Spinal cord (tissue), 10 donors: Measurements from ENCODE around the gene DOCK1. TPM values are rescaled to one million over a fixed set of nuclear protein-coding genes. Genes with fewer than 3 reads are reported as not detected.

Experiments used
- DNase-seq, 6 donors: peaks; one replicate each; pipeline versions ENCODE4 v3.0.0 to v3.0.0-alpha.2; 2013 to 2015; ENCODE audit warnings: low spot score in 6 of 6, low read depth in 4 of 6
- H3K27ac ChIP-seq: one replicate; pipeline ENCODE4 v1.5.1; 2013; ENCODE audit warnings: low read depth, low read length, control low read depth
- H3K27me3 ChIP-seq: one replicate; pipeline ENCODE4 v1.6.1; 2013; ENCODE audit warnings: low read length; ENCODE audit not compliant: control insufficient read depth, insufficient read depth
- H3K36me3 ChIP-seq: one replicate; pipeline ENCODE4 v1.6.1; 2013; ENCODE audit warnings: low read length; ENCODE audit not compliant: control insufficient read depth, insufficient read depth
- H3K4me1 ChIP-seq: one replicate; pipeline ENCODE4 v1.6.1; 2013; ENCODE audit warnings: low read length; ENCODE audit not compliant: control insufficient read depth, insufficient read depth
- H3K4me3 ChIP-seq: one replicate; pipeline ENCODE4 v1.5.1; 2013; ENCODE audit warnings: low read depth, low read length, control low read depth
- H3K9me3 ChIP-seq: one replicate; pipeline ENCODE4 v1.6.1; 2013; ENCODE audit warnings: low read length; ENCODE audit not compliant: control insufficient read depth, insufficient read depth
- WGBS: methylation state at CpG from one replicate; pipeline ENCODE4 v1.1.5; 2013; ENCODE audit warnings: missing lambda C conversion rate; ENCODE audit not compliant: insufficient coverage; 5-methylcytosine and 5-hydroxymethylcytosine counted together
- polyA plus RNA-seq, 2 donors: library from polyadenylated mRNA; unstranded; fragments of 120-200 nt; gene quantifications; one replicate each; pipeline ENCODE4 v1.2.1, GENCODE V29; 2013; ENCODE audit not compliant: insufficient read length in 2 of 2
- total RNA-seq, 2 donors: library from RNA; depleted of rRNA in 1 of 2; stranded (reverse); fragments of 120-200 nt in 1 of 2; fragments of >200 nt in 1 of 2; gene quantifications; one replicate each; pipeline versions ENCODE4 v1.2.3 to v1.2.4, GENCODE V29; 2013 to 2014
- donor health status: healthy.

Gene DOCK1
- total and polyA plus RNA-seq, 4 donors = 31.3 to 74.1 (median 50.3) TPM

DNA sequence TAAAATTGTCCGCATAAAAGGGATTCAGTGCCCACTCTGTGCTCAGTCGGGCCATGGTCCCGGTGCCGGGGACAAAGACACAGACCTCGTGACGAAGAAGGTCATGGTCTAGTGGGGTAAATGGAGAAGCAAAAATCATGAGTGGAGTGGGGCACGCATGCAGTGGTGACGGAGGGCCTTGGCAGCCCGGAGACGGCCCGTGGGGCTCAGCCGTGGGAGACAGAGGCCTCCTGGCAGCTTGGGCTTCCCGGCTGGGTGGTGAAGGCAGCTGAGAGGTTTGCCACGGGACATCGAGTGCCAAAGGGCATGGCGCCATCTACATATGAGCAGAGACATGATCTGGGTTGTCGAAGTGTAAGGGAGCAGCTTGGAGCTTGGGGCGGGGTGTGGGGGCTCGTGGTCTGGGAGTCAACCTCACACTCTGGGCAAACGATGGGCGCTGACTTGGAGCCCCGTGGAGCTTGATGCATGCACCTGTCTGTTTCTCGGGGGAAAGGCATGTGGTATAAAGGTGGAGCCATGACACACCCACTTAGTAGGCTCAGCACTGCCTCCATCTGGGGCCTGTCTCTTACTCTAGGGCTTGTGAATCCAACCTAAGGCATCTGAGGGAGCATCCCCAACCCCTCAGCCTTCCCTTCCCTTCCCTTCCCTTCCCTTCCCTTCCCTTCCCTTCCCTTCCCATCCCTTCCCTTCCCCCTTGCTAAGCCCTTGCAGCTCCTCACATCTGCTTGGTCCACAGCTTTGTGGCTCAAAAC, 442.2 kb downstream of the DOCK1 start:
- 92% methylated on average over 23 of the region's 23 CpGs for WGBS
- DNase-seq = no peak
- Histone ChIP-seq H3K9me3 (no peaks in the 10 kb centered on the region), H3K36me3 (peaks cover 18% of the 10 kb centered on the region), H3K27me3 (no peaks in the 10 kb centered on the region), H3K4me1 (peaks cover 7% of the 10 kb centered on the region), H3K27ac (no peak overlapping the region), H3K4me3 (no peak overlapping the region)

DNA sequence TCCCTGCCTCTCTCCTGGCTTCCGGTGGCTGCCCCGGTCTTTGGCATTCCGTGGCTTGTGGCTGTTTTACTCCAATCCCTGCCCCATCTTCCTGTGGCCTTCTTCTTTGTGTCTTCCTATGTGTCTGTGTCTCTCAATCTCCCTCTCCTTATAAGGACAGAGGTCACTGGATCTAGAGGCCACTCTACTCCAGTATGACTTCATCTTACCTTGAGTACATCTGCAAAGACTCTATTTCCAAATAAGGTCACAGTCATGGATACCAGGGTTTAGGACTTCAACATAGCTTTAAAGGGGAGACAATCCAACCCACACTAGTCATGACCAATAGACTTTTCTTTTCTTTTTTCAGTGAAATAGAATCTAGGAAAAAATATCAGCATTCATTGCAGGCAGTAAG, 444.5 kb downstream of the DOCK1 start:
- Histone ChIP-seq H3K27me3 (no peaks in the 10 kb centered on the region), H3K4me3 (no peak overlapping the region), H3K27ac (no peak overlapping the region), H3K36me3 (peaks cover 18% of the 10 kb centered on the region), H3K9me3 (no peaks in the 10 kb centered on the region), H3K4me1 (peaks cover 15% of the 10 kb centered on the region)
- 100% methylated on average over 3 of the region's 3 CpGs for WGBS
- DNase-seq = no peak

DNA sequence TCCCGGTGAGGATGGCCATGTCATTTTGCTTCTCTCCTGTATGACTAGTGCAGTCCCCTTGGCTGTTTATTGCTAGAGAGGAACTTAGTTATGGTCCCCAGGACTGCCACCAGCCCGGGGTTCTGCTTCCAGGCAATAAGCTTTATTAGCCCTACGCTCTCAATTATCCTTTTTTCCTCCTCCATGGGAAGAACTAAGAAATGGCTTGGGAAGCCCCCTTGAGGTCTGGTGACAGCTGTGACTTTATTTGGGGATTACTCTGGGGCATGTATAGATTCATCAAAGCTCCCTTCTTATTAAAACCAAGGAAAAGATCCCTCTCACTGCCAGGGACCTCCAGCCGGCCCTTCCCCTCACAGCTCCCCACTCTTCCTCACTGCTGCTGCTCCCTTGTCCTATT, 446.3 kb downstream of the DOCK1 start:
- 35% methylated on average over 2 of the region's 4 CpGs for WGBS

DNA sequence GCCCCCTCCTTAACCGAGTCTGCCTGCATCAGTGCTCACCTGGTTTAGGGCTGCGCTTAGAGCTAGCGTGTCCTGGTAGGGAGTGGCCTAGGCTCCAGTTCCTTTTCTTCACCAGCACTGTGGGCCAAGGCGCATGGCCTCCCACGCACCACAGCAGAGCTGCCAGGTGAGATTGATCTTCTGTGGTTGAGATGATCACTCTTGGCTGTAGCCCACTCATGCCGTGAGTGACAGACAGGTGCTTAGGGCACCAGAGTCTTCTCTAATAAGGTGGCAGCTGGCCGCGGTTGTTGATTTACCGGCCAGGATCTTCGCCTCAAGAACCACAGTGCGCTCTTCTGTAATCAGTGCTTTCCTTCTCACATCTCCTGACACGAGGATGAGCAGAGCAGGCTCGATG, 448.3 kb downstream of the DOCK1 start:
- no peaks in the 10 kb centered on the region for H3K36me3 ChIP-seq
- no peak for DNase-seq
- no peak overlapping the region for H3K4me3 ChIP-seq
- peaks cover 15% of the 10 kb centered on the region for H3K4me1 ChIP-seq
- 91% methylated on average over 9 of the region's 13 CpGs for WGBS
- H3K9me3 ChIP-seq = no peaks in the 10 kb centered on the region
- no peak overlapping the region for H3K27ac ChIP-seq
- no peaks in the 10 kb centered on the region for H3K27me3 ChIP-seq

More for the DNA sequence above, 446.3 kb downstream of the DOCK1 start:
- Histone ChIP-seq H3K4me1 (peaks cover 15% of the 10 kb centered on the region), H3K27me3 (no peaks in the 10 kb centered on the region), H3K27ac (no peak overlapping the region), H3K4me3 (no peak overlapping the region), H3K36me3 (peaks cover 5% of the 10 kb centered on the region), H3K9me3 (no peaks in the 10 kb centered on the region)
- peak in 1 of 6 donors; percentile 69 for DNase-seq

GRCh38 chr10:127354255-127354654, 449.0 kb downstream of the DOCK1 start:
- Histone ChIP-seq H3K4me3 (no peak overlapping the region), H3K27me3 (no peaks in the 10 kb centered on the region), H3K4me1 (peaks cover 15% of the 10 kb centered on the region), H3K36me3 (no peaks in the 10 kb centered on the region), H3K9me3 (no peaks in the 10 kb centered on the region), H3K27ac (no peak overlapping the region)
- DNase-seq = no peak
- 100% methylated on average over 4 of the region's 7 CpGs for WGBS

- no peak for DNase-seq
- no peaks in the 10 kb centered on the region for H3K9me3 ChIP-seq
- peaks cover 15% of the 10 kb centered on the region for H3K4me1 ChIP-seq
- H3K4me3 ChIP-seq = no peak overlapping the region
- 91% methylated on average over 1 of the region's 1 CpG for WGBS
- no peak overlapping the region for H3K27ac ChIP-seq
- no peaks in the 10 kb centered on the region for H3K27me3 ChIP-seq
- H3K36me3 ChIP-seq = no peaks in the 10 kb centered on the region
These were observed 449.8 kb downstream of the DOCK1 start for GRCh38 chr10:127354992-127355391.

- no peak for DNase-seq
- H3K4me3 ChIP-seq = no peak overlapping the region
- H3K36me3 ChIP-seq = no peaks in the 10 kb centered on the region
- 66% methylated on average over 6 of the region's 6 CpGs for WGBS
- no peaks in the 10 kb centered on the region for H3K9me3 ChIP-seq
- no peaks in the 10 kb centered on the region for H3K27me3 ChIP-seq
- H3K27ac ChIP-seq = no peak overlapping the region
- peaks cover 9% of the 10 kb centered on the region for H3K4me1 ChIP-seq
These were observed 451.1 kb downstream of the DOCK1 start for GRCh38 chr10:127356360-127356759.

DNA sequence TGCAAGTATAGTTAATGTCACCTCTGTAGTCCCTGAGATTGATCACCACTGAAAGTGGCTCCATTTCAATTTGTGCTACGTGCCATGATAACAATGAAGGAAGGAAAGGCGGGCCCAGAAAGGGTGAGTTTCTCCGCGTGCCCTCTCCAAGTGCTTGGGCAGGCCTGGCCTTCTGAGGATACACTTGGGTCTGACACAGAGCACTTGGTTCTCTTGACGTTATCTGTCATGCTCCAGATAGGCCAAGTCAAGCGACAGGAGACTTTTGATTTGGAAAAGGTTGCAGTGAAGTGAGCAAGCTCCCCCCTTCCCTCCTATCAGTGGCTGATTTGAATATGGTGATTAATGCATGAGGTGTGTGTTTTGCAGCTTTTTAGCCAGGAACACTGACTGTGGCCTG, 452.0 kb downstream of the DOCK1 start:
- no peak overlapping the region for H3K27ac ChIP-seq
- H3K36me3 ChIP-seq = no peaks in the 10 kb centered on the region
- no peaks in the 10 kb centered on the region for H3K9me3 ChIP-seq
- no peaks in the 10 kb centered on the region for H3K27me3 ChIP-seq
- H3K4me1 ChIP-seq = peaks cover 8% of the 10 kb centered on the region
- DNase-seq = no peak
- H3K4me3 ChIP-seq = no peak overlapping the region
- WGBS = 87% methylated on average over 5 of the region's 6 CpGs

GRCh38 chr10:127358337-127358736, 453.1 kb downstream of the DOCK1 start:
- H3K4me3 ChIP-seq = no peak overlapping the region
- peaks cover 3% of the 10 kb centered on the region for H3K36me3 ChIP-seq
- no peak overlapping the region for H3K27ac ChIP-seq
- peaks cover 3% of the 10 kb centered on the region for H3K4me1 ChIP-seq
- 72% methylated on average over 7 of the region's 9 CpGs for WGBS
- DNase-seq = peak in 1 of 6 donors; percentile 68
- no peaks in the 10 kb centered on the region for H3K27me3 ChIP-seq
- H3K9me3 ChIP-seq = no peaks in the 10 kb centered on the region

DNA sequence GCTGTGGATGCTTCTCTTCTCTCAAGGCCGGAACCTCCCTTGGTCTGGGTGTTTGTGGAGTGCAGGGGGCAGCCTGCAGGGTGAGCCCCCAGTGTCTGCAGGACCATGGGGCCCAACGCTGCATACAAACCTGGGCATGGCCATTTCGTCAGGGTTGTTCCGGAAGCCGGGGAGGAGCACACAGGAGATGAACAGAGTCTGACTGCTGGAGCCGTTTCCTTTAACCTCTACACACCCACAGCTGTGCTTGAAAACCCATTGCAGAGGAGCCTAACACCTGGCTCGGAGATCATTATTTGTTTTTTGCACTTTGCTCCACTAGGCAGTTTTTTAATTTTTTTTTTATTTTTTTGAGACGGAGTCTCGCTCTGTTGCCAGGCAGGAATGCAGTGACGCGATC, 458.8 kb downstream of the DOCK1 start:
- Histone ChIP-seq H3K36me3 (peaks cover 8% of the 10 kb centered on the region), H3K27me3 (no peaks in the 10 kb centered on the region), H3K4me3 (no peak overlapping the region), H3K4me1 (no peaks in the 10 kb centered on the region), H3K27ac (no peak overlapping the region), H3K9me3 (no peaks in the 10 kb centered on the region)
- WGBS = 93% methylated on average over 7 of the region's 11 CpGs
- DNase-seq = no peak
